HPDE6-E6E7 (cell line): ENCODE measurements around the gene SLC25A21.
A peak's percentile ranks its signal among the peaks of the same experiment; 100 is the strongest.

Experiments used
- DNase-seq: peaks from one replicate; pipeline ENCODE4 v3.0.0; 2011; ENCODE audit warnings: missing footprints; ENCODE audit errors: extremely low spot score

SLC25A21 gene

DNA sequence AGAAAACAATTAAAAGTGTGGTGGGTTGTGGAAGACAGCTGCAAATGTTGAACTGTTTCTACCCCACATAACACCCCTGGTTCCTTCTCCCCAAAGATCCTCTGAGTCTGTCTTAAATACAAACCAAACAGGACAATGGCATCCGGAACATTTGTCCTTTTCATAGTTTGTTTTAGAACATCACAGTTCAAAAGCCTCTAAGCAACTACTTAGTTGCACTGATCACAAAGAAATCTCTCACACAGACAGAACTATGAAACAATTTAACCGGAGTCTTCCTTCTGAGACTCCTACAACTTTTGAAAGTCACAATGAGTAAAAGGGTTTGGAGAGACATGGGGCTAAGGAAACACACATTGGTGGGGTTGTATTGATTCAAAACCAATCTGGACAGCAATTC is 125.6 kb downstream of the SLC25A21 start:
- DNase-seq: no peak

DNA sequence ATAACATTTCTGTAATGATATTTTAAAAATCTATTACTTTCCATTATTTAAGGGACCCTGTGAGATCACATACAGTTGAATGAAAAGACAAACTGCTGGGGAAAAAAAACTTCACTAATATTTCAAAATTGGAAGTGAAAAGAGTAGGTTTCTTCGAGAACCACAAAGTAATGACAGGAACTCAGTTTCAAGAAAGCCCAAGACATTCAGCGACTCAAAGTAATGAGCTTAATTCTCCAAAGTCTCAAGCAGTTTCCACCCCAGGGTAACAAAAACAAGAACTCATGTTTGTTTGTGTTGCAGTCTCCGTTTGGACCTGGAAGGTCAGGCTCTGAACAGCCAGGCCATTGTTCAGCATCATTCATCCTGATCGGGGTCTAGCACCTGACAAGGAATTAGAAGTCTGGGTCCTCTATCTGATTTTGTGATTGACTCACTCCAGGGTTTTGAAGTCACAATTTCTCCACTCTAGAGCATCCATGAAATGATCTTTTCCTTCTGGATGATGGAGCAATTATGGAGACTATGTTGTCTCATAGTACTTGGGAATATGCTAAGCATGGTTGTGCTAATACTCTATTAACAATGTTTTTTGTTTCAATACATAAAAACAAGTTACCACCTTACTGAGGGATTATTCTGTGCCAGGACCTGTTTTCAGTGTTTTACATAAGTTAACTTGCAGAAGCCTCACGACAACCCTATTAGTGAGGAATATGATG is 126.9 kb downstream of the SLC25A21 start:
- DNase-seq: no peak

DNA sequence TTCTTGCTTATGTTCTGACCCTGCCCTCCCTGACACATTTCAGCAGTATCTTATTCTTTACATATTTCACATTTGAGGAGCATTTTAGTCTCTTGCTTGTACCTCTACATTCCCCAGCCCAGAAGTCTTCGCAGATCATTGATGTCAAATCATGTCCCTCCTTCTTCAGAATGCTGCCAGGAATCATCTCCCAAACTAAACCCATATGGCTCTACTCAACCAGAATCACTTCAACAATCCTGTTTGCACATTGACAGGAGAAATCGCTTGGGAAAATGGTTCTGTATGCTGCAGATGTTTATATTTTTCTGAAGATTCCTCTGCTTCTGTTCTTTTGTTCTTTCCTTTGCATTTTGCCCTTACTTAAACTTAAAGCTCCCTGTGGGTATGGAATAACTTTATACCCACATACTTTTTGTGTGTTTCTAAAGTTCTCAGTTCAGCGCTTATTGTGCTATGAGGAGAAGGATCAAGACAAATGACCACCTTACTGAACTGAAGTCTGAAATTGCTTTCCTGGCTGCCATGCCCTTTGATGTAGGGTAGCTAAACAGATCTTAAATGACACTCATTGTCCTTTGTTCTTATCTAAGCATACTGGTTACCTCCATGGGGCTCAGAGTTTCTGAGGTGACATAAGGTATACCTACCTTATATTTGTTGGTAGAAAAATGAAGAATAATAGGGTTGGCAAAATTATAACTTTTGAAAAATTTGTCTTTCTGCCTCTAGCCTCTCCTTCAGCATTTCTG is 134.6 kb downstream of the SLC25A21 start:
- DNase-seq: no peak

DNA sequence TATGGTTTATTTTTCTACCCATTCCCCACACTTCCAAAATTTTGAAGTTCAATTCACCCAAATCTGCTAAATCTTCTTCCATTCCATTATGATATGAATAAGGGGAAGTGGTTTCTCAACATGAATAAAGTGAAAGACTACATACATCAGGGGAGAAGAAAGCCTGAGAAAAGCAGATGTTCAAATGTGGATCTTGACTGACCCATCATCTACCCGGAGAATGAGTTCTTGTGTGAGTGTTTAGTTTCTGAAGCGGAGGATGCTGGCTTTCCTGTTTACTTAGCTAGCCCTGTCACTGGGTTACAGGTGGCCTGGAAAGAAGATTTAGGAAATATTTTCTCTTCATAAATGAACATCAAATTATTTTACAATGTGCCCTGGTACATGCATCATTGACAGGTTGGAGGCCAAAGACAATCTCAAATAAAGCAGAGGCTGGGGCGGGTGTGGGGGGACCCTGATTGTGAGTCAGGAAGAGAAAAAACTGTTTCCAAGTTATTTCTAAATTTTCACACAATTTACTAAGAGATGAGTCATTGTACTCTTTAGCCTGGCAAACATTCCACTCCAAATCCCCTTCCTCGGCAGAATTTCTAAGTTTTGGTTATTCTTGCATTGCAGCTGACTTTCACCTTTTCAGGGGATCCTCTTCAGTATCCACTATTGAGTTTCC is 135.6 kb downstream of the SLC25A21 start:
- DNase-seq: no peak

DNA sequence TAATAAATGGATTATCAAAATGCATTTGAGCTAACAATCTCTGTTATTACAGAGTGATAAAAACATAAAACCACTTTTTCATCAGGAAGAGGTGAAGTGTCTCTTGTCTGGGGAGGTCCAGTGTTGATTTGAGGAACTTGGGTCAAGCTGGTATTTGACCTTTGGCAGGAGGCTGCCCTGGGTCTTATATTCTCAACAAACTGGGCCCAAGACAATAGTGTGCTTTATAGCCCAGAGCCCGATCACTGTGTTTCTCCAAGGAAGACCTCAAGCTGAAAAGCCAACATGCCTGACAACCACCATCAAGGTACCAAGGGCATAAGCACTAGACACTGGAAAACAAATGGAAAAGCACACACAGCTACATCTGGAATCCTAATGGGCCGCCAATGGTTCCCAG is 137.0 kb downstream of the SLC25A21 start:
- DNase-seq: no peak

DNA sequence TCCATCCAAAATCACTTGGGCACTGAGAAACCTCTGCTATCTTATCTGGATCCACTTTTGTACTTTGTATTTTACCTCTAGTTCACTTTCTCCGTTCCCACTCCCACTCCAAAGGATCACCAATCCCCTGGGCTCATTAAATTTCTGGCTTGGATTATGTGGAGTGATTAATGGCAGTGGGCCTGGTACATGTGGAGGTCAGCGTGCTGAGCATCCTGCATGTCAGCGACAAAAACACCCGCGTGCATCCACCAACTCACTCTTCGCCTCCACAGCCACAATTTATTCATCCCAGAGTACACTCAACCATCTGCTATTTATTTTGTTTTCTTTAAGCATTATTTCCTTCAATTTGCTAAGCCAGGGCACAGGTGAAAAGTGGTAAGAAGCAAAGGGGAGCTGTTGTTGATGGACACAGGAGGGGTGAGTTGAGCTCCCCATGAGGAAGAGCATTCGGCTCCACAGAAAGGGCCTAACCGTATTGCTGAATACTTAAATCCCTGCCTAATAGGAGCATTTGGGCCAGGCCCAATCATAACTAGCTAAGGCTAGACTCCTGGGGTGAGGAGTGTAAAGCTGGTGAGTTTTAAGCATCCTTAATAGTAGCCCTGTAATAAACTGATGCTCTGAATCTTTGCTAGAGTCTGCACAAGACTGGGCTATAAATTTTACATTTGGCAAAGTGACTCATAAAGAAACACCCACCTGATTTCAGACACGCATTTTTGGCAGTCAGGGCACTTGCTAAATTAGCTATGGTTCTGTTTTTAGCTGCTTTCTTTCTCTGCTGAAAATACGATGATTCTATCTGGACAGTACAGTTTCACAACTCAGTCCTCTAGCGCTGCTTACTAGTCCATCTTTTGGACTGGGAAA is 137.8 kb downstream of the SLC25A21 start:
- no peak for DNase-seq

DNA sequence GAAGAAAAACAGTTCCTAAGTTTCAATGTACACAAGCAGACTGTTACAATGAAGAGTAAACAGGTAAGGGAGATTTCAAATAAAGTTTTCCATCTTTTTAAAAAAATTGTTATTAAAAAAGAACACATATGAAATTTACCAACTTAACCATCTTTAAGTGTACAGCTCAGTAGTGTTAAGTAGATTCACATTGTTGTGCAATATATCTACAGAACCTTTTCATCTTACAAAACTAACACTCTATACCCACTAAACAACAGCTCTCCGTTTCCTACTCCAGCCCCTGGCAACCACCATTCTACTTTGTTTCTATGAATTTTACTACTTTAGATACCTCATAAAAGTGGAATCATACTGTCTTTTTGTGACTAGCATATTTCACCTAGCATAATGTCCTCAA is 139.5 kb downstream of the SLC25A21 start:
- DNase-seq: no peak

DNA sequence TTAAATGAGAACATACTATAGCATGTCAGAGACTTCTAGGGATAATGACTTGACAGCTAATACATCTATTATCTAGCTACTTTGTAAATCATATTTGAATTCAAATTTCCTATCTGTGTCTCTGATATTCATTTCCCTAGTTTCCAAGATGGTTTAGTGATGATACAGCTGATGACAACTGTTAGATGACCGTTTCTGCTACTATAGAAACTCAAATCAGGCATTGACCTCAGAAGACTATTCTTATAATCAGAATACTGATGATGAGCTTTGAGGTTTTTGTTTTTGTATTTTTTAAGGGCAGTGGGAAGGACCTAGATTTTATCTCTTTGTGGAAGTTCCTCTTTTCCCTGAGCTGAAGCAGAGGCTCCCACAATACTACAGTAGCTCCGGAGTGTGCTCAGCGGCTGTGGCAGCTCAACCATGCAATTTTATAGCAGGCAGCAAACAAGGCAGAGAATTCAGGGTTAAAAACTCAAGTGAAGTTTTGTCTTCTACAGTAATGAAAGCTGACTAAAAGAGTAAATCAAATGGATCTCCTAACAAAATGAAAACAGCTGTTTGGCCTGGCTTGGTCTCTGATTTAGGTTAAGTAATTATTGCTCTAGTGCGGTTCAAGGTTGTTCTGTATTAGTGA is 145.1 kb downstream of the SLC25A21 start:
- no peak for DNase-seq

DNA sequence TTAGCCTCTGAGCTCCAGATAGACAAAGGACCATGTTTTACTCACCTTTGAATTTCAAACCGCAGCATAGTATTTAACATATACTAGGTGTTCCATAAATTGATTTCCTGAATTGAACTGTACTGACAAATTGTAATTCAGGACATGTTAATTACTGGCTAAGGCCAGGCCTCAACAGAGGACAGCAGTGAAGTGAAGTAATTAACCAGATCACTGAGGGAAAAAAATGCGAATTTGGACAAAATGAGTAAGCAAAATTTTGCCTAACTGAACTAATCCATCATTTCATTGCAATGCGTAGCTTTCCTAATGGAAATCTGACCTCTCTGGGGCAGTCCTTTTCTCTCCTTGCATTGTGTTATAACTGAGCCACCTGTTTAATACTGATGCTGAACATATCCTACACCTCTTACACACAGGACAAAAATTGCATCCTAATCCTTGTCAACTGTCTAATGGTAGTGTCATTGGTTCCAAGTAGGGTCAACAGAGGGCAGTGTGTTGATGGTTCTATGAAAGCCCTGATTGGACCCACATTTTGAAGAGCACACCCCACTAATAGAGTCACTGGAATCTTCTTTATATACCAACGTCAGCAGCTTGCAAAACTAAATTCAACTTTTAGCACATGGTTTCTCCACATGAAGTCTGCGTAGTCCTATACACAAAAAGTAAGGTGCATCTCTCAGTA is 148.4 kb downstream of the SLC25A21 start:
- DNase-seq: no peak

DNA sequence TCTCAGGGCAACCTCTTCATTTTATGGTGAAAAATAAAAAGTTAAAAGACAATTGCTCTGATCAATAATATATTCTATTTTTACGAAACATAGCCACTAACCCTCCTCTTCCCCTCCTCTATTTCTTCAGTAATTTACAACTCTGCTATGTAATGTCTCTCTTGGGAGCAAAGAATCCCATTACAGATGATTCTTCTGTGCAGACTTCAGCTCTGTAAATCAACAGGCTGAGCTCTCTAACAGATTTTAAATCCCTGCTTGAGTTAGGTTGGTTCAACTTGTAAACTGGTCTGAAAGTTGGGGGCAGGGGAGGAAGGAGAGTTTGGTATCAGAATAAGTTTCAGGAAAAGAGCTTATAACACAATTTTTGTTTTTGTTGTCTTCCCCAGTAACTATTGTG is 151.0 kb downstream of the SLC25A21 start:
- DNase-seq: no peak

DNA sequence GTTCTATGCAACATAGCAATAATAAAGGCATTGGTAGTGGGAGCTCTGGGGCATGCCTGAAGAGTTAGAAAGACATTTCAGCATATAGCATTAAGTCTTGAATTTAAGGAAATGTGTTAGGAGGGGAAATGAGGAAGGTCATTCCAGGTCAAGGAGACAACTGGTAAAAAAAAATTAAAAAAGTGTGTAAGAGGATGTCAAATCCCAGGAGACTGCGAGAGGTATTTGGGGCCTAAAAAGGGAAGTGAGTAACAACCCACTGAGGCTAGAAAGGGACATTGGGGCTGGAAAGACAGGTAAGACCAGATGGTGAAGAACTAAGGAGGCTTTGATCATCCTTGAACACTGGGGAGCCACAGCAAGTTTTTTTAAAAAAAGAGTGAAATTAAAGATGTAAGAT is 152.9 kb downstream of the SLC25A21 start:
- no peak for DNase-seq

DNA sequence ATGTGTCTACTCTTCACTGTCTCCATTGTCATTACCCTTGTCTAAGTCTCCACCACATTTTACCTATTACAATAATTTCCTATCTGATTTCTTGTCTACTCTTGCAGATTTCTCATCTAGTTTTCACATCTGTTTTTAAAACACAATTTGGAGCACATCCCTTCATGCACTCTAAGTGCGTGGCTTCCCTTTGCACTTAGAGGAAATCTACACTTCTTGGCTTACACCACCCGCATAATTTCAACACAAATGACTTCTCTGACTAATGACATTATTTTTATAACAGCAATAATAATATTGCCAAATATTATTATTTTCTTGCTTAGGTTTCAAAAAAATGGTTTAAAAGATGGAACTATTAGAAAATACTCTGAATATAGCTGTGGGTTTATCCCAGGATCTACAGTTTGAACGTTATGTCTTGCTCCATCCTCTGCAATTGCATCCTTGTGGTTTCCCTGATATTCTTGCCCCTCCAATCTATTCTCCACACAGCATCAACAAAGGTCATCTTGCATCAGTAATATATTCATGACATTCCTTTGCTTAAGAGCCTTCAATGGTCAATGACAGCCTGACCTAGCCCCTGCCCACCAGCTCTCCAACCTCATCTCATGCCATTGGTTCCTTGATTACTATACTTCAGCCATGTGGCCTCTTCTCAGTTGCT is 153.7 kb downstream of the SLC25A21 start:
- DNase-seq: no peak

DNA sequence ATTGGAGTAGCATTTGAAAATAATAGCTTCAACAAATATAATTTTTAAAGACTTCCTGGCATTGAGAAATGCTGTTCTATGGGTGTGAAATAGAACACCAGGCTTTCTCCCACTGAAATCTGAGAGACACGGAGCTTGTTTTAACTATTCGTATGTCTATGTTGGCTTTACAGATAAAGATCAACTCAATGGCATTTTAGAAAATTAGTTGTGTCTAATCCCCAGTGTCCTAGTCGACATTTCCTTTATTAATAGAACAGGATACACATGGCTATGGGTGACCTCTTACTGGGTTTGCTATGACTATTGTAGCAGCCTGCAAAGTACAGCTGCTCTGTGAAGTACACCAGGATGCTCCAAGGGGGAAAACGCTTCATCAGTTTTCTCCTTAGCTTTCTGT is 159.3 kb downstream of the SLC25A21 start:
- no peak for DNase-seq

DNA sequence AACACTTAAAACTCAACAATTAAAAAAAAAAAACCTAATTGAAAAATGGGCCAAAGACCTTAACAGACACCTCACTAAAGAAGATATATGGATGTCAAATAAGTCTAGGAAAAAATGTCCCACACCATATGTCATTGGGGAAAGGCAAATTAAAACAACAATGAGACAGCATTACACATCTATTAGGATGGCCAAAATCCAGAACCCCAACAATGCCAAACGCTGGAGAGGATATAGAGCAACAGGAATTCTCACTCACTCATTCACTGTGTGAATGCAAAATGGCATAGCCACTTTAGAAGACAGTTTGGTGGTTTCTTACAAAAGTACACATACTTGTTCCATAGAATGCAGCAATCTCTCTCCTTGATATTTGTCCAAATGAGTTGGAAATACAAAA is 173.7 kb downstream of the SLC25A21 start:
- DNase-seq: no peak

DNA sequence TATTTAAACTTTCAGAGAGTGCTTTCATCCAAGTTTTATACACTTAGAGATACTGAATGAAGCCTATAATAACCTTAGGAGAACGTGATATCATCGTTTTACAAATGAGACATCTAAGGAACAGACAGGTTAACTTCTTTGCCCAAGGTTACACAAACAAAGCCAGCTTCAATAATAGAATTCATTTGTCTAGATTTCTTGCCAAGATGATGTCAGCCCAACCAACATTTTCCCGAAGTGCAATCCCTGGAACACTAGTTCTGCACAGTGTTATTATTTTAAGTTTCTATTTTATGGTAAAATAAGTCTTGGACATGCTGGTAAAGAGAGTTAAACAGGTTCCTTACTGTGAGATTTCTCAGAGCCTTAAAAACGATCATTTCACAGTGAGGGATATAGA is 174.6 kb downstream of the SLC25A21 start:
- no peak for DNase-seq

DNA sequence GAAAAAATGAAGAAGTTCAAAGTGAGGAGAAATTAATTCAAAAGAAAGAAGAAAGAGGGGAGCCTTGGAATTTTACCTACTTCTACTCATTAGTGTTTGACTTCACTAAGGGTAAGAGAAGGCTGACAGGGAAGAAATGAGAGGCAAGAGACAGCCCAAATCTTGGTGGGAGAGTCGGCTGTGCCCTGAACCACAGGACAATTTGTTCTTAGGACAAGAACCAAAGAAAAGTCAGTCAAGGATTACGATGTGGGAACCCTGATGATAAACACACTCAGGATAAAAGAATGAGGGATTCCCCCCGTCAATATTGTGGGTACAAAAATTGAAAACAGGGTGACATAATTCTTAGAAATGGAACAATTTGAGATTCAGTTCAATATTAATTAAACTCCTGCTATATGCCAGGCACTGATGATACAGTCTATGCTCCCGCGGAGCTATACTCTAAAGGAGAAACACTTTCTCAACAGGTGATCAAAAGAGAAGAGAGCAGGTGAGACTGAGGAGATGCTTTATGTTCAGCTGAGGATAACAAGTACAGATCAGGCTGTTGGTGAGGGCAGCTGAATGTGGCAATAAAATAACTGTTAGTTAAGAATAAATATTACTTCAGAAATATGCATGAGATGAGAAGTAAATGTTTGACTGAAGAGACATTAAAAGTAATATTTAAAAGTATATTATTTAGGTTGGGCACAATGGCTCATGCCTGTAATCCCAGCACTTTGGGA is 175.4 kb downstream of the SLC25A21 start:
- DNase-seq: no peak

DNA sequence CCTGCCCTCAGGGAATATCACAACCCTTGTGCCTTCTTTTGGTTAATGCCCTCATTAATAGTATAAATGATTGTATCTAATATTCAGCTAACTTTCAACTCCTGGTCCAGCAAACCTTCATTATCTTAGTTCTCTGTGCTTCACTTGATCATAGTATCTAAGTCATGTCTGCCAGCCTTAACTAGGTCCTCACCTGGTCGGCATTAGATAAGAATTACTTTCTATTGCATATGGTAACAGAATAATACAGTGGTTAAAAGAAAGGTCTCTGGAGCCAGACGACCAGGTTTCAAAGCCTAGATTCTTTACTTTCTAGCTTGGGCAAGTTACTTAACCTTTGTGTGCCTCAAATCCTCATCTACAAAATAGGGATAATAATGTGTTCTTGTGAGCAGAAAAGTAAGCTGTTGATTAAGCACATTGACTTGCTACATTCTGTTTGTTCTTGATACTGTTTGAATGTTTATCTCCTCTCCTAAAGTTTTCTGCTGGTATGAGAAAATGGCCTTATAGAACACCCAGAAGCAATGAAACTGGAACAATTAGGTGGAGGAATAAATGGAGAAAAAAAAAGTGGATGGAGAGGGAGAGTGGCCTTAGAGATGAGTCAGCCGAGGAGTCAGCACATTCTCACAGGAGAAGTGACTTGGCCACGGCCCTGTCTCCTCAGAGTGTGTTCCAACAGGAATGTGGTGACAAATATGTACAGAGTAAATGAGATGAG is 176.1 kb downstream of the SLC25A21 start:
- DNase-seq: peak; percentile 49

DNA sequence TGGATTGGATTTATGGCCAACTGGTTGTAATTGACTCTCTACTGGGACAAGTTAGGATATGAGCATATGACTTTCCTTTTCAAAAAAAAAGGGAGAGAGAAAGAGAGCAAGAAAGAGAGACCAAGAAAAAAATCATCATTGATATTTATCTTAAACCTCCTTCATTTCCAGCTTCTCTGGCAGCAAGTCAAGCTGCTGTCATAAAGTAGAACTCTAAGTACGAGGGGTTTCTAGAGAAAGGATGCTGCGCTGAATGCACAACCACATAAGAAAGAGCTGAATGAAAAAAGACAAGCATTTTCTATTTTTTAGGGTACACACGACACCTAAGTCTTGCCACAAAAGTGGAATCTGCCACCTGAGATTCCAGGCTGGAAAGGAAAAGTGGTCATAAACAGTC is 182.6 kb downstream of the SLC25A21 start:
- DNase-seq: no peak

DNA sequence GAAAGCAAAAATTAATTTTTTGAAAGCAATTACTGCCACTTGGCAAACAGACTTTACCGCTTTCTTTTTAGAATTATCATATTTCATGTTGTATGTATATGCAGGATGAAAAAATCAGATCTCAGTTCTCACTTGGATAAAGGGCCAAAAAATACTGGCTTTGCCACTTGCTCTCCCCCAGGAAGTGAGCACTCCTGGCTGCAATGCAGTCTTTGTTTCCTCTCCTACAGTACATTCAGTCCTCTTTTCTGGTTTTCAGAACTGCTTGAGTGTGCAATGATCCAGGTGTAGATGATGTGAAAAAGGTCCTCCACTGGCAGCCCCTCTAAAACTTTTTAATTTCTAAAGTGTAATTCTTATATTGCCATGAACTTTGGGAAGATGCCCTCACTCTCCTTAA is 183.4 kb downstream of the SLC25A21 start:
- DNase-seq: no peak
